GM19372 (cell line): Measurements from ENCODE around the gene CGB5.

Experiments
- ATAC-seq: cut with Tn5 transposase; IDR thresholded peaks from one replicate; pipeline ENCODE4 v1.9.1; 2021; ENCODE audit warnings: mild to moderate bottlenecking, low read depth, moderate library complexity; ENCODE audit not compliant: unreplicated experiment

CGB5 gene

DNA sequence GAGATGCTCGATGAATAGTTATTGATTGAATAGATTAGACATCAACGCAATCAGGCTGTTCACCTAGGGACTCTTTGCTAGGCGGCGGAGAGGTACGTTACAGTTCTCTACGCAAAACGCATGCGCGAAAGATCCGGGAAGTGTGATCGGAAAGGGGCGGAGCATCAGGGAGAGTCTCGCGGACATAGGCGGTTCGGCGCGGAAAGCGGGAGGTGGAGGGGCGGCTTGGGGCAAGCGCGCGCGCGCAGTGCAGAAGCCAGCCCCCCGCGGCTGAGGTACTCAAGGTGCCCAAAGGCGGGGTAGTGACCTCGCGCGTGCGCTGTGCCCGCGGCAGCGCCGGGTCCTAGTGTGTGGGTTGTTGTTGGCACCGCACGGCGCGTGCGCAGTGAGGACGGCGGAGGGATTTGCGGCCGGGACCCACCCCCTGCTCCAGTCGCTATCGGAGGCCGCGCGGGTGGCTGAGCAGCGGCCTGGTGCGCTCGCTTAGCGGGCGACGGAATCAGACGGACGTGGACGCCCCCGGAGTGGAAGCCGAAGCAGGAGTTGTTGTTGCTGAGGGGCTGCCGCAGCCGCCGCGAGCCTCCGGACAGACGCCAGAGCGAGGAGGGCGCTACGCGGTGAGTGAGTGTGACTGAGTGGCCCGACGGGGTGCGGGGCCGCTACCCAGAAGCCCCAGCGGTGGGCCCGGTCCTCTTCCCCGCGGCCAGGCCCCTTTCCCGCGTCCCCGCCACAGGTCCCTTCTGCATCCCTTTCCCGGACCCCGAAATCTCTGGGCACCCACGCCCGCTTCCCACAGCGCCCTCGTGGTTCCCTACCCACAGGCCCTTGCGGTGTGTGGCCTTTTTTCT lies 41.6 kb downstream of the CGB5 start, which contains the start of gene SNRNP70:
SNRNP70 (plus strand) TSS at position 432 of the 848 bp plus-strand sequence. CDS start 964 bp downstream, outside the sequence.
- peak; percentile 88 for ATAC-seq

DNA sequence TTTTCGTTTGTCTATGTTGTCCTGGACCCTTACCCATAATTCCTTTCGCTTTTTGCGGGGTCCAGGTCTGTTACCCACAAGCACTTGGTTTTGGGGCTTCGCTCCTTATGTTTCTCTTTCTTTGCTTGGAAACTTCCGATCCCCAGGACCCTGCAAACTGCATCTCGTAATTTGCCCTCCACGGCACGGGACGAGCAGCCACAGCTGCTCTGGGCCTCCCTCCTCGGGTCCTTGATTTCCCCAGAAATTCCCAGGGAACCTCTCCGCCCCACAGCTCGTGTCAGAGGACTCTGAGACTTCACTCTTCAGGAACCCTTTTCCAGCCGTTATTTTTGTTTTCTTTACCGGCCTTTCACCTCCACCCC lies 42.2 kb downstream of the CGB5 start:
- no peak for ATAC-seq

DNA sequence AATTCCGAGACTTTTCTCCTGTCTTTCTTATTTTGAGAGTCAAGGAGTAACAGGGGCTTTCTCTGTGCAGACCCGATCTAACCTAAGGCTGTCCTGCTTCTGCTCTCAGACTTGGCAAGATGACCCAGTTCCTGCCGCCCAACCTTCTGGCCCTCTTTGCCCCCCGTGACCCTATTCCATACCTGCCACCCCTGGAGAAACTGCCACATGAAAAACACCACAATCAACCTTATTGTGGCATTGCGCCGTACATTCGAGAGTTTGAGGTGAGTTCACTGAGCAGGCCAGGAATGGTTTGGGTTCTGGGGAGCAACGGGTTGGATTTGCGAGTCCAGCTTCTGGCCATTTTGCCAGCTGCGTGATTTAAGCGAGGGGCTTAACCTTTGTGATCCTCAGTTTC lies 42.6 kb downstream of the CGB5 start:
- no peak for ATAC-seq

DNA sequence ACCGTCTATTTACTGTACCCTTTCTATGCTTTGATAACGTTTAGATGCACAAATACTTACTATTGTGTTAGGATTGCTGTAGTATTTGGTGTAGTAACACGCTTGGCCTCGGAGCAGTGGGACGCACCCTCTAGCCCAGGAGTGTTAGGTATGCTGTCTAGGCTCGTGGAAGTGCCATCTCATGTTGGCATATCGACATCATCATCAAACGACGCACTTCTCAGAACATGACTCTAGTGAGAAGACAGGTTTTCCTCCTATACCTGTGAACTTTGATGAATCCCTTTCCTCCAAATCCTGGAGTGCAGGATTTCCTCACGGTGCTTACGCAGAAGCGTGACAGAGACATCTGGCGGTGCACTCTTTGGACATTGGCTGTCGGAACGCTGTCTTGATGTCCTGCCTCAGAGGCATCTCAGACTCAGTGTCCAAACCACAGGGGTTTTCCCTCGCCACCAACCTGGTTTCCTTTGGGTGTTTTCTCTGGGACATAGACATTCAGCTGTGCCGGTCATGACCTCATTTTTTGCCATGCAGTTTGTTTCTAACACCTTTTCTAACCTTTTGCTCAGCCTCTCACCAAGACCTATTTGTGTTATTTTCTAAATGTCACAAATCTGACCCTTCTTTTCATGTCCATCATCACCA lies 47.9 kb downstream of the CGB5 start:
- ATAC-seq: no peak

DNA sequence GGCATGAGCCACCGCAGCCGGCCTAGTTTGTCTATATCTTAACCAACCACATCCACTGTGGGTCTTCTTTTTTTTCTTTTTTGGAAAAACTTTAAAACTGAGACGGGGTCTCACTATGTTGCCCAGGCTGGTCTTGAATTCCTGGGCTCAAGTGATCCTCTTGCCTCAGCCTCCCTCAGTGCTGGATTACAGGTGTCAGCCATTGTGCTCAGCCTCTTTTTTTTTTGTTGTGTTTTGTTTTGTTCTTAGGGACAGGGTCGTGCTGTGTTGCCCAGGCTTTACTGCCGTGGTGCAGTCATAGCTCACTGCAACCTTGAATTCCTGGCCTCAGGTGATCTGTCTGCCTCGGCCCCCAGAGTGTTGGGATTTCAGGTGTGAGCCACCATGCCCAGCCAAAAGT lies 49.0 kb downstream of the CGB5 start:
- no peak for ATAC-seq
